ENCODE measurements around the gene LAG3. TPM values are rescaled to one million over a fixed set of nuclear protein-coding genes. Genes with fewer than 3 reads are reported as not detected.

Gene LAG3
- total and polyA plus RNA-seq, 2 donors (not counting 1 experiment from before 2014, with no cell fraction given): 0.17 TPM

- no peak overlapping the region for H3K4me2 ChIP-seq (ENCODE audit: extremely low read depth, insufficient read depth, low read length)
Measured at GRCh38 chr12:6779708-6780432, 7.5 kb downstream of the LAG3 start.

GRCh38 chr12:6780573-6780972 is 8.3 kb downstream of the LAG3 start:
- Histone ChIP-seq H3K4me2 (ENCODE audit: extremely low read depth, insufficient read depth, low read length) (no peak overlapping the region), H3K79me2 (ENCODE audit: control insufficient read depth, insufficient read depth, low read length) (no peaks in the 10 kb centered on the region), H3K4me1 (ENCODE audit: control insufficient read depth, extremely low read depth, insufficient read depth, low read length) (peaks cover 3% of the 10 kb centered on the region), H3K9ac (ENCODE audit: insufficient read depth, low read length) (no peak overlapping the region), H3K36me3 (ENCODE audit: control insufficient read depth, insufficient read depth, low read length) (no peaks in the 10 kb centered on the region), H3K9me3 (ENCODE audit: control insufficient read depth, insufficient read depth, low read depth, low read length) (no peaks in the 10 kb centered on the region), H4K20me1 (ENCODE audit: control insufficient read depth, extremely low read depth, insufficient read depth, low read length) (no peaks in the 10 kb centered on the region), H2AFZ (ENCODE audit: low read length) (no peak overlapping the region), H3K4me3 (replicated peaks in 1 of 4; ENCODE audit: control extremely low read depth in 1 of 4, insufficient read depth in 1 of 4, low read depth in 3 of 4, low read length in 4 of 4) (no peak overlapping the region), H3K27ac (ENCODE audit: insufficient read depth, low read length) (no peak overlapping the region), H3K27me3 (ENCODE audit: control insufficient read depth, insufficient read depth, low read length) (no peaks in the 10 kb centered on the region)
- TF ChIP-seq CTCF (conservative IDR thresholded peaks at IDR 0.05 in 1 of 2, IDR thresholded peaks at IDR 0.05 in 1 of 2; ENCODE audit: low read depth in 1 of 2, low read length in 2 of 2) (no peak), EZH2 (IDR thresholded peaks at IDR 0.05; ENCODE audit: low read length, missing control alignments) (no peak)
- no peak for DNase-seq (ENCODE audit: low read depth in 2 of 2)

More at GRCh38 chr12:6779708-6780432, 7.5 kb downstream of the LAG3 start:
- TF ChIP-seq CTCF (conservative IDR thresholded peaks at IDR 0.05 in 1 of 2, IDR thresholded peaks at IDR 0.05 in 1 of 2; ENCODE audit: low read depth in 1 of 2, low read length in 2 of 2): no peak
- no peak for TF ChIP-seq EZH2 (IDR thresholded peaks at IDR 0.05; ENCODE audit: low read length, missing control alignments)
- Histone ChIP-seq H3K4me1 (ENCODE audit: control insufficient read depth, extremely low read depth, insufficient read depth, low read length) (peaks cover 3% of the 10 kb centered on the region), H3K4me3 (replicated peaks in 1 of 4; ENCODE audit: control extremely low read depth in 1 of 4, insufficient read depth in 1 of 4, low read depth in 3 of 4, low read length in 4 of 4) (no peak overlapping the region), H3K79me2 (ENCODE audit: control insufficient read depth, insufficient read depth, low read length) (no peaks in the 10 kb centered on the region), H3K27me3 (ENCODE audit: control insufficient read depth, insufficient read depth, low read length) (no peaks in the 10 kb centered on the region), H3K9ac (ENCODE audit: insufficient read depth, low read length) (no peak overlapping the region), H3K36me3 (ENCODE audit: control insufficient read depth, insufficient read depth, low read length) (no peaks in the 10 kb centered on the region), H2AFZ (ENCODE audit: low read length) (no peak overlapping the region), H4K20me1 (ENCODE audit: control insufficient read depth, extremely low read depth, insufficient read depth, low read length) (no peaks in the 10 kb centered on the region), H3K27ac (ENCODE audit: insufficient read depth, low read length) (no peak overlapping the region), H3K9me3 (ENCODE audit: control insufficient read depth, insufficient read depth, low read depth, low read length) (no peaks in the 10 kb centered on the region)
- DNase-seq (ENCODE audit: low read depth in 2 of 2): no peak

GRCh38 chr12:6782119-6782518 is 9.8 kb downstream of the LAG3 start:
- Histone ChIP-seq H3K9ac (ENCODE audit: insufficient read depth, low read length) (no peak overlapping the region), H3K27me3 (ENCODE audit: control insufficient read depth, insufficient read depth, low read length) (no peaks in the 10 kb centered on the region), H2AFZ (ENCODE audit: low read length) (no peak overlapping the region), H3K4me3 (replicated peaks in 1 of 4; ENCODE audit: control extremely low read depth in 1 of 4, insufficient read depth in 1 of 4, low read depth in 3 of 4, low read length in 4 of 4) (no peak overlapping the region), H3K79me2 (ENCODE audit: control insufficient read depth, insufficient read depth, low read length) (no peaks in the 10 kb centered on the region), H3K9me3 (ENCODE audit: control insufficient read depth, insufficient read depth, low read depth, low read length) (no peaks in the 10 kb centered on the region), H3K27ac (ENCODE audit: insufficient read depth, low read length) (no peak overlapping the region), H3K4me1 (ENCODE audit: control insufficient read depth, extremely low read depth, insufficient read depth, low read length) (peaks cover 3% of the 10 kb centered on the region), H3K4me2 (ENCODE audit: extremely low read depth, insufficient read depth, low read length) (no peak overlapping the region), H4K20me1 (ENCODE audit: control insufficient read depth, extremely low read depth, insufficient read depth, low read length) (no peaks in the 10 kb centered on the region), H3K36me3 (ENCODE audit: control insufficient read depth, insufficient read depth, low read length) (no peaks in the 10 kb centered on the region)
- TF ChIP-seq CTCF (conservative IDR thresholded peaks at IDR 0.05 in 1 of 2, IDR thresholded peaks at IDR 0.05 in 1 of 2; ENCODE audit: low read depth in 1 of 2, low read length in 2 of 2) (no peak), EZH2 (IDR thresholded peaks at IDR 0.05; ENCODE audit: low read length, missing control alignments) (no peak)
- no peak for DNase-seq (ENCODE audit: low read depth in 2 of 2)
